Neuronal stem cell (in vitro differentiated cells): ENCODE results near the gene SORL1.

Experiments
- DNase-seq: peaks from one replicate; pipeline ENCODE4 v3.0.0-alpha.2; 2013; ENCODE audit warnings: low spot score
- H2AFZ ChIP-seq: one replicate; pipeline ENCODE4 v1.6.1; 2013; ENCODE audit warnings: mild to moderate bottlenecking, low read length, inconsistent platforms
- H2AK5ac ChIP-seq: 2 replicates; pipeline ENCODE4 v1.6.1; 2013; ENCODE audit warnings: low read depth, mild to moderate bottlenecking, inconsistent platforms, low read length, moderate library complexity, mixed read lengths
- H2BK120ac ChIP-seq: 2 replicates; pipeline ENCODE4 v1.6.1; 2013; ENCODE audit warnings: low read depth, mild to moderate bottlenecking, inconsistent platforms, low read length, moderate library complexity, mixed read lengths
- H2BK12ac ChIP-seq: one replicate; pipeline ENCODE4 v1.6.1; 2013; ENCODE audit warnings: low read length, inconsistent platforms
- H2BK15ac ChIP-seq: 2 replicates; pipeline ENCODE4 v1.6.1; 2013; ENCODE audit warnings: mild to moderate bottlenecking, low read length, inconsistent platforms, mixed read lengths
- H2BK5ac ChIP-seq: one replicate; pipeline ENCODE4 v1.6.1; 2013; ENCODE audit warnings: inconsistent platforms, mild to moderate bottlenecking, low read length, moderate library complexity
- H3K14ac ChIP-seq: one replicate; pipeline ENCODE4 v1.6.1; 2013; ENCODE audit warnings: low read length, inconsistent platforms
- H3K18ac ChIP-seq: 2 replicates; pipeline ENCODE4 v1.6.1; 2013; ENCODE audit warnings: low read length, inconsistent platforms
- H3K23ac ChIP-seq: 2 replicates; pipeline ENCODE4 v1.6.1; 2013; ENCODE audit warnings: low read depth, mild to moderate bottlenecking, mixed read lengths, low read length, inconsistent platforms; ENCODE audit not compliant: poor library complexity
- H3K27ac ChIP-seq: replicated peaks from 3 replicates; pipeline ENCODE4 v1.5.1; 2013; ENCODE audit warnings: low read length, inconsistent platforms
- H3K27me3 ChIP-seq, 3 experiments: 2 replicates each; pipeline ENCODE4 v1.6.1; 2013; ENCODE audit warnings: low read length in 3 of 3, mild to moderate bottlenecking in 2 of 3, inconsistent platforms in 1 of 3, low read depth in 1 of 3, mixed read lengths in 1 of 3, moderate library complexity in 1 of 3; ENCODE audit not compliant: control insufficient read depth in 3 of 3, insufficient read depth in 3 of 3
- H3K36me3 ChIP-seq, 2 donors: replicated peaks in 1 of 2; 2 replicates each; pipeline ENCODE4 v1.6.1; 2013; ENCODE audit warnings: low read length in 2 of 2; ENCODE audit not compliant: control insufficient read depth in 2 of 2, insufficient read depth in 2 of 2
- H3K4ac ChIP-seq: 2 replicates; pipeline ENCODE4 v1.6.1; 2013; ENCODE audit warnings: inconsistent platforms, mild to moderate bottlenecking, low read length, moderate library complexity
- H3K4me1 ChIP-seq, 2 donors: 1 replicate in 1 of 2; 2 replicates in 1 of 2; pipeline ENCODE4 v1.6.1; 2013; ENCODE audit warnings: low read length in 2 of 2, low read depth in 1 of 2; ENCODE audit not compliant: control insufficient read depth in 2 of 2, insufficient read depth in 1 of 2
- H3K4me2 ChIP-seq: one replicate; pipeline ENCODE4 v1.6.1; 2013; ENCODE audit warnings: mild to moderate bottlenecking, low read length, inconsistent platforms; ENCODE audit not compliant: insufficient read depth, poor library complexity, severe bottlenecking
- H3K4me3 ChIP-seq, 2 donors: 2 replicates each; pipeline ENCODE4 v1.5.1; 2013; ENCODE audit warnings: low read length in 2 of 2, mild to moderate bottlenecking in 2 of 2, inconsistent platforms in 1 of 2, moderate library complexity in 1 of 2
- H3K79me1 ChIP-seq: one replicate; pipeline ENCODE4 v1.6.1; 2013; ENCODE audit warnings: low read depth, mild to moderate bottlenecking, inconsistent platforms, low read length, moderate library complexity
- H3K9ac ChIP-seq: one replicate; pipeline ENCODE4 v1.6.1; 2013; ENCODE audit warnings: mild to moderate bottlenecking, low read depth, low read length, inconsistent platforms; ENCODE audit not compliant: poor library complexity
- H3K9me3 ChIP-seq, 2 donors: replicated peaks in 1 of 2; 2 replicates each; pipeline versions ENCODE3 to v1.6.1; 2013; ENCODE audit warnings: low read length in 2 of 2, mild to moderate bottlenecking in 2 of 2, inconsistent platforms in 1 of 2, low read depth in 1 of 2, mixed read lengths in 1 of 2, moderate library complexity in 1 of 2; ENCODE audit not compliant: control insufficient read depth in 2 of 2, insufficient read depth in 1 of 2
- H4K8ac ChIP-seq: one replicate; pipeline ENCODE4 v1.6.1; 2013; ENCODE audit warnings: low read depth, mild to moderate bottlenecking, inconsistent platforms, low read length, moderate library complexity
- H4K91ac ChIP-seq: one replicate; pipeline ENCODE4 v1.6.1; 2013; ENCODE audit warnings: low read length, low read depth, mild to moderate bottlenecking, inconsistent platforms; ENCODE audit not compliant: poor library complexity
- WGBS, 2 donors: extraction: QIAGEN DNeasy Blood & Tissue Kit; methylation state at CpG; one replicate each; pipeline ENCODE4 v1.1.7; 2013; ENCODE audit warnings: missing lambda C conversion rate in 2 of 2, mixed read lengths in 1 of 2; ENCODE audit not compliant: insufficient read length in 2 of 2, insufficient replicate concordance in 1 of 2; ENCODE audit errors: extremely low coverage in 2 of 2; 5-methylcytosine and 5-hydroxymethylcytosine counted together

SORL1 gene

DNA sequence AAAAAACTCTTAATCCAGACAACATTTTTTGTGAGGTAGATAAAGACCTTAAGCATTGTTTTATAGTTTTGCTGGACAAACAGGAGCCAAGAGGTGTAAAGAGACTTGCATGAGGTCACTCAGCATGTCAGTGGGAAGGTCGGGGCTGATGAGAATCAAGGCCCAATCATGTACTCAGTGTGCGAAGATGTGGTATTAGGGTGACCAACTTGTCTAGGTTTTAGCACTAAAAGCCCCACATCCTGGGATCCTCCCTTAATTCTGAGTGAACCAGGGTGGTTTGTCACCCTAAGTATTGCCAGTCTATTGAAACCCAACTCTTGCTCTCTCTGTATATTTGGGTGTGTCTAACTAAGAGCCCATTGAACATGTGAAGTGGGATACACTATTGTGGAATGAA lies 20.2 kb downstream of the SORL1 start:
- Histone ChIP-seq H3K4me2 (no peak overlapping the region), H3K18ac (no peak overlapping the region), H3K4me1 (peaks cover 0 to 6% of the 10 kb centered on the region in 2 donors), H4K8ac (no peak overlapping the region), H3K14ac (no peak overlapping the region), H2AK5ac (no peak overlapping the region), H3K4me3 (no peak overlapping the region), H4K91ac (no peak overlapping the region), H2BK15ac (no peak overlapping the region), H3K27ac (no peak overlapping the region), H3K79me1 (no peaks in the 10 kb centered on the region), H2BK5ac (no peak overlapping the region), H2AFZ (no peak overlapping the region), H3K27me3 (no peaks in the 10 kb centered on the region), H3K23ac (no peak overlapping the region), H2BK12ac (no peak overlapping the region), H3K36me3 (peaks cover 2 to 27% of the 10 kb centered on the region in 2 donors), H3K4ac (no peak overlapping the region), H3K9ac (no peak overlapping the region), H3K9me3 (no peaks in the 10 kb centered on the region), H2BK120ac (no peak overlapping the region)
- WGBS, 2 donors = no CpG with 5 or more reads among the region's 2 CpGs
- DNase-seq = no peak

DNA sequence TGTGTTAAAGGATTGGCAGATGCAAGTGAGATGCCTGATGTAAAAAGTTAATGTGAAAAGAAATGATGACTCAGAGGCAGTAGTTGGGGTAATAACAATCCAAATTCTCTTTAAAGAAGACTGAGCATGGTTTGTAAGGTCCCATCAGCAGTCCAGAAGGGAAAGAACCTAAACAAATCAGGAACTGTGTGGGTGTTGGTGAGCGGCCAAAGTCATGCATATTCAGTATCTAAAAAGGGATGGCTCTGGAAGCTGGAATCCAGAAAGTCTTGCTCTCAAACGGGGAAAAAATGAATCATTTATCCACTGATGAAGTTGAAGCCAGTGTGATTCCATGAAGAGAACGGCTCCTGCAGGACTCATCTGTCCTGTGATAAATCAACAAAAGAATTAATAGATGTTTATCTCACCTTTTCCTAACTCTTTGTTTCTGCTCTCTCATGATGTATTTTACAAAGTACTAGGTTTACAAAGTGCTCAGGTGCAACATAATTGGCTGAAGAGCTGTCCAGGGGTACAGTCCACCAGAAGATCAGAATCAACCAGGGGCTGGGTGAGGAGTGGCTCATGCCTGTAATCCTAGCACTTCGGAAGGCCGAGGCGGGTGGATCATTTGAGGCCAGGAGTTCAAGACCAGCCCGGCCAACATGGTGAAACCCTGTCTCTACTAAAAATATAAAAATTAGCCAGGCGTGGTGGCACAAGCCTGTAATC lies 21.1 kb downstream of the SORL1 start:
- no peak overlapping the region for H3K18ac ChIP-seq
- DNase-seq = no peak
- no peak overlapping the region for H2BK12ac ChIP-seq
- H3K79me1 ChIP-seq = no peaks in the 10 kb centered on the region
- no CpG with 5 or more reads among the region's 8 CpGs for WGBS, 2 donors
- no peak overlapping the region for H3K9ac ChIP-seq
- H3K4ac ChIP-seq = no peak overlapping the region
- H2BK15ac ChIP-seq = no peak overlapping the region
- H4K8ac ChIP-seq = no peak overlapping the region
- H3K36me3 ChIP-seq = peaks cover 4 to 30% of the 10 kb centered on the region in 2 donors
- H3K27me3 ChIP-seq = no peaks in the 10 kb centered on the region
- peaks cover 0 to 2% of the 10 kb centered on the region in 2 donors for H3K4me1 ChIP-seq
- no peak overlapping the region for H3K23ac ChIP-seq
- no peak overlapping the region for H4K91ac ChIP-seq
- H3K9me3 ChIP-seq = no peaks in the 10 kb centered on the region
- H2AK5ac ChIP-seq = no peak overlapping the region
- H3K4me2 ChIP-seq = no peak overlapping the region
- H2AFZ ChIP-seq = no peak overlapping the region
- H3K14ac ChIP-seq = no peak overlapping the region
- no peak overlapping the region for H2BK5ac ChIP-seq
- H3K27ac ChIP-seq = no peak overlapping the region
- no peak overlapping the region for H3K4me3 ChIP-seq
- no peak overlapping the region for H2BK120ac ChIP-seq

DNA sequence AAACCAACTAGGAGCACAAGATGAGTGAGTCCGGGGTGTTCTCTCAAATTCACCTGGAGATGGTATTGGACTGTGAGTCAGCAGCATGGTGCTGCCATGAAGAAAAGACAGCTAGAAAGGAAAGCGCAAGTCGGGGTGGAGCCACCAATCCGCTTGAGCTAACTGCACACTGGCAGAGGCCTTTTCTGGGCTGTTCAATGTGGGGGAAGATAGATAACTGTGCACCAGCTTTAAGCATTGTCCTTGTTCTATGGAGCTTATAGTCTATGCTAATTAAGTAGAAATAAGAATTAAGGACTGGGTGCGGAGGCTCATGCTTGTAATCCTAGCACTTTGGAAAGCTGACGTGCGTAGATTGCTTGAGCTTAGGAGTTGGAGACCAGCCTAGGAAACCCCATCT lies 22.6 kb downstream of the SORL1 start:
- DNase-seq = no peak
- H3K36me3 ChIP-seq = peaks cover 9 to 35% of the 10 kb centered on the region in 2 donors
- no peak overlapping the region for H3K4me3 ChIP-seq
- H3K14ac ChIP-seq = no peak overlapping the region
- no peak overlapping the region for H2BK5ac ChIP-seq
- no peak overlapping the region for H2BK12ac ChIP-seq
- peaks cover 0 to 4% of the 10 kb centered on the region in 2 donors for H3K9me3 ChIP-seq
- H2BK120ac ChIP-seq = no peak overlapping the region
- H2AFZ ChIP-seq = no peak overlapping the region
- no peak overlapping the region for H3K4ac ChIP-seq
- no peak overlapping the region for H2AK5ac ChIP-seq
- no peak overlapping the region for H3K23ac ChIP-seq
- H3K79me1 ChIP-seq = peaks cover 4% of the 10 kb centered on the region
- H3K27ac ChIP-seq = no peak overlapping the region
- H4K8ac ChIP-seq = no peak overlapping the region
- peaks cover 6 to 16% of the 10 kb centered on the region in 2 donors for H3K4me1 ChIP-seq
- no peak overlapping the region for H3K4me2 ChIP-seq
- no peak overlapping the region for H3K9ac ChIP-seq
- H3K18ac ChIP-seq = no peak overlapping the region
- peaks cover 0 to 4% (median 0%) of the 10 kb centered on the region in 3 experiments for H3K27me3 ChIP-seq
- no CpG with 5 or more reads among the region's 7 CpGs for WGBS, 2 donors
- no peak overlapping the region for H4K91ac ChIP-seq
- no peak overlapping the region for H2BK15ac ChIP-seq

DNA sequence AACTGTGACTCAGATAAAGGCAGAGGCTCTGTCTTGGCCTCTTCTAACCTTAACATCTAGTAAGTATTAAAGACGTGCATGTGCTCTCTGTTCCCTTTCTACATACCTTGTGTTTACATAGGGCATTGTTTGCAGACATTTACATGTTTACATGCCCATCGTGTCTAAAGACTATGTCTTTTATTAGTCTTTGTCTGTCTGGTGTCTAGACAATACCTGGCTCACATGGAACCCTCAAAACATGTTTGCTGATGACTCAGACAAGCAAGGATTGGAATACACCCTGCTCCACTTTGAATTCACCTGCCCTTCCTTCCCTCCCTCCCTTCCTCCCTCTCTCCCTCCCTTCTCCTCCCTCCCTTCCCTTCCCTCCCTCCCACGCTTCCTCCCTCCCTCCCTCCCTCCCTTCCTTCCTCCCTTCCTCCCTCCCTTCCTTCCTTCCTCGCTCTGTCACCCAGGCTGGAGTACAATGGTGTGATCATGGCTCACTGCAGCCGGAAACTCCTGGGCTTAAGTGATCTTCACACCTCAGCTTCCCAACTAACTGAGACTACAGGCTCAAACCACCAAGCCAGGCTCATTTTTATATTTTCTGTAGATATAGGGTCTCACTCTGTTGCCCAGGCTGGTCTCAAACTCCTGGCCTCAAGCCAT lies 24.4 kb downstream of the SORL1 start:
- no peak overlapping the region for H2BK5ac ChIP-seq
- WGBS, 2 donors = no CpG with 5 or more reads among the region's 5 CpGs
- no peak overlapping the region for H2AK5ac ChIP-seq
- H3K14ac ChIP-seq = no peak overlapping the region
- no peak overlapping the region for H2BK120ac ChIP-seq
- H3K27me3 ChIP-seq = peaks cover 0 to 4% (median 0%) of the 10 kb centered on the region in 3 experiments
- H3K18ac ChIP-seq = no peak overlapping the region
- no peak overlapping the region for H4K8ac ChIP-seq
- no peak overlapping the region for H3K23ac ChIP-seq
- no peak overlapping the region for H3K27ac ChIP-seq
- H3K9ac ChIP-seq = no peak overlapping the region
- peaks cover 0 to 4% of the 10 kb centered on the region in 2 donors for H3K9me3 ChIP-seq
- peaks cover 9 to 19% of the 10 kb centered on the region in 2 donors for H3K4me1 ChIP-seq
- H2BK12ac ChIP-seq = no peak overlapping the region
- no peak for DNase-seq
- no peak overlapping the region for H3K4me3 ChIP-seq
- peaks cover 7 to 18% of the 10 kb centered on the region in 2 donors for H3K36me3 ChIP-seq
- no peak overlapping the region for H2AFZ ChIP-seq
- no peak overlapping the region for H4K91ac ChIP-seq
- no peak overlapping the region for H3K4ac ChIP-seq
- H3K79me1 ChIP-seq = peaks cover 4% of the 10 kb centered on the region
- H2BK15ac ChIP-seq = no peak overlapping the region
- no peak overlapping the region for H3K4me2 ChIP-seq
